GM18907 (cell line): ENCODE data around the gene C2CD4D.
"Not testable (repeated sequence)": the region's sequence is repeated elsewhere in the genome, so short reads cannot be mapped to it uniquely, and the experiment has no call there.

Source experiments
- ATAC-seq: cut with Tn5 transposase; IDR thresholded peaks from one replicate; pipeline ENCODE4 v1.9.1; 2021; ENCODE audit warnings: mild to moderate bottlenecking, moderate library complexity; ENCODE audit not compliant: unreplicated experiment

C2CD4D gene

DNA sequence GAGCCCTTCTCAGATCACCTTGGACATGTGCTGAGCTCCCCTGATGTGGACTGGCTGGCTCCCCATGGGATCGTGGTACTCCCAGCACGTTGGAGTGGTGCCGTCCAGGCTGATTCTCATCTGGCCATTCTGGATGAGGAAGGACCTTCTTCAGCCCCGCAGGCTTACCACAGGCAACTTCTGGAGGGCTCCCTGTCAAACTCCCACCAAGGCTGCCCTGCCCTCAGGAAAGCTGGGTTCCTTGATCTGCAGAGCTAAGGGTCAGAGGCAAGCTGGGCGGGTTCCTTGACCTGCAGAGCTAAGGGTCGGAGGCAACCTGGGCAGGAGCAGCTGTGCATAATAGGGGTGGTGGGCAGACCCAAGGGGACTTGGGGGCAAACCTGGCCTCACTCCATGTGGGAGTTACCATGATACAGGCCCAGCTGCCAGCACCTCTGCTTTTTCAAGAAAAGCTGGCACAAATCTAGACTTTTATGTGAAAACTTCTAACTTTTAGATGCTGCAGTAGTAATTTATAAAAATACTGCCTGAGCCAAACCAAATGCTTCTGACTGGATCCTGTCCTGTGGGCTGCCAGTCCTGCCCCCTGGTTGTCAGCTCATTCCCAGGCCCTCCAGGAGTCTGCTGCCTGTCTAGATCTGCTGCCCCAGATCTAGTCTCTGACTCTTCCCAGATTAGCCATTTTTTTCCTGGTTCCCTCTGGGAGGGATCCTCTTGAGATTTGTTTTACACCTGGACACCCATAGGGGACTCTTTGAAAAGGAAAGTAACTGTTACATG lies 19.5 kb upstream of the C2CD4D start:
- no peak for ATAC-seq

DNA sequence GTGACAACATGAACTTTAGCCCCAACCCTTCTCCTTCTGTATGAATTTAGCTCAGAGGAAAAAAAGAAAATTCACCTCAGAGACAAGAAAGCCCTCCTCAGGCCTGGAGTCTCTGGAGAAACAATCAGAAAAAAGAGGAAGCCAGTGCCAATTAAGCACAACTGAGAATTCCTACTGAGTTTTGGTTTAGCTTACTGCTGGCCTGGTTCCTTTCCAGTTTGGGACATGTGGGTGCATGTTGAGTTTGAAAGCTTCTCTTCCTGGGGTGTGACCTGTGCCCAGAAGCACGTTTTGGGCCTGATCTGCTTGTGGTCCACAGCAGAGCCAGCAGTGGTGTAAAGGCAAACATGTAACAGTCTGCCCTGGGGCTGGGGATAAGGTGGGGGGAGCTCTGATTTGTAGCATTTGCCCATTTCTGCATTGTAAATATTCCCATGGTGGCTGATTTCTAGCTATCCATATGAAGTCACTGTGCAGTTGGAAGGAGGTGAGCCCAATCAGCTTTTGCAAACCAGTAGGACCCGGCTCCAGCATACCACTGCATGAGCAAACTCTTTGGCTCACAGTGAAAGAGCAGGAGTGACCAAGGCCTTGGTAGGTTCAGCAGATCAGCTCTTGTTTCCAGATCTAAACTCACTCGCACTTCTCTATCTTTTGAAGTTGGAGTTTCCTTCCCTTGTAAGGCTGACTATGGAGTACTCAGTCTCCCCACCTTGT lies 18.6 kb upstream of the C2CD4D start:
- ATAC-seq = no peak

DNA sequence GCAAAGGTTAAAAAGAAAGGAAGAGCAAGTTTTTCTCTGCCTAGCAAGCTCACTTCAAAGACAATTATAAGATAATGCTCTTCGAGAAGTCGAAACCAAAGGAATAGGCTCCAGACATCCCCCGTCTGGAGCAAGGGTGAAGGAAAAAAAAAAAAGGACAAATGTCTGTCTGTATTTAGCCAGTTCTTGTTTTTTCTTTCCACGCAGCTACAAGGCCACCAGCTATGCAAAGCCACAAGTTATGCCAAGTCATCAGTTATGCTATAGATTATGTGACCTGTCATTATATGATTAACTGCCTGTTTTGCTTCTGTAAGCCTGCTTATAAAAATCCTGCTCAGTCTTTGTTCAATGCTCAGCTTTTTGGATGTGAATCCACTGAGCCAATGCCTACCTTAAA lies 16.3 kb upstream of the C2CD4D start:
- ATAC-seq = no peak

DNA sequence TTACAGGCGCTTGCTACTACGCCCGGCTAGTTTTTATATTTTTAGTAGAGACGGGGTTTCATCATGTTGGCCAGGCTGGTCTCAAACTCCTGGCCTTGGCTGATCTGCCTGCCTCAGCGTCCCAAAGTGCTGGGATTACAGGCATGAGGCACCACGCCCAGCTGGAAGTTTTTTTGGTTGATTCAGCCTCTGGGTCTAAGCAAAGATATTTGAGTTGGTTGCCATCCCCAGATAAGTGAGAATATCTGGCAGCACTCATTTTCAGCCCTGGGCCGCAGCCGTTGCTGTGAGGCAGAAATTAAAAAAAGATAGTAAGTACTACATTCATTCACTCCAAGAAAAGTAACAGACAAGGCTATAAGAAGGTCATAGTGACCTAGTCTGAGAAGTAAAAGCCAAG lies 15.9 kb upstream of the C2CD4D start:
- not testable (repeated sequence) for ATAC-seq

DNA sequence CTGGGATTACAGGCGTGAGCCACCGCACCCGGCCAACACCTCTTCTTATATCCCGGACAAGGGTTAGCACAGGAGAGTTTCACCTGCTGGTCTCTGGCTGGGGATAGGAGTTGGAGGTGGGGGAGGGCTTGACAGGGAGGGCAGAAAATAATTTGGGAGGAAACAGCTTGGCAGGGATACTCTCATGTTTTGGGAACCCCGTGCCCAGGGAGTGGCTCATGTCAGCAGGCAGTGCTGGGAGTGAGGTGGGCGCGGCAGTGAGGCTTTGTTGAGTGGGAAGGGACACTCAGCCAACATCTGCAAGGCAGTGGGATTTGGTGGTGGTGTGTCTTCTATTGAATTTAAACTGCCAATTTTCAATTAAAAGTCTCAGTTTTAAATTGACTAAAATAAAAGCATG lies 15.0 kb upstream of the C2CD4D start:
- ATAC-seq = no peak

DNA sequence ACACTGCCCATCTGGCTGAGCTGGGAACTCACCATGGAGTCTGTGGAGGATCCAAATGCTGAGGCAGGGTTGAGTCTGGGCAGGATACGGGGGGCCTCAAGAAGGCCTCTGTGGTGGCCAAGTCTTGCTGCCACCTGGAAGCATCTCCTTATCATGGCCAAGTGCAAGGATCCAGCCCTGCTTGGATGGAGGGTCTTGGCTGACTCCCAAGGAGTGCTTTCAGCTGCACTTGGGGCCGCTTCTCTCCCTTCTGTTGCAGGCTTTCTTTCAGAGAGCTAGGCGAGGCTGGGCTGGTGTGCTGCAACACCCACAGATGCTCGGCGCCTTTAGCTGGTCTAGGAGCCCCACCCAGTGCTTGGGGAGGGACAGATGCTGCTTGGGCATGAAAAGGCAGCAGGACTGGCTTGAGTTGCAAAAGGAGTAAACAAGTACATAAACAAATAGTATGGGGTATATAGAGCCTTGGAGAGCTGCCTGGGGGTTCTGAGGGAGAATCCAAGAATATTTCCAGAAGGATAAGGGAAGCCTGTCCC lies 13.9 kb upstream of the C2CD4D start, which contains the start of gene THEM5:
TSS of gene THEM5 (minus strand) at position 302 of the 533 bp plus-strand sequence. CDS start at position 155, 147 bp downstream.
- ATAC-seq = no peak

DNA sequence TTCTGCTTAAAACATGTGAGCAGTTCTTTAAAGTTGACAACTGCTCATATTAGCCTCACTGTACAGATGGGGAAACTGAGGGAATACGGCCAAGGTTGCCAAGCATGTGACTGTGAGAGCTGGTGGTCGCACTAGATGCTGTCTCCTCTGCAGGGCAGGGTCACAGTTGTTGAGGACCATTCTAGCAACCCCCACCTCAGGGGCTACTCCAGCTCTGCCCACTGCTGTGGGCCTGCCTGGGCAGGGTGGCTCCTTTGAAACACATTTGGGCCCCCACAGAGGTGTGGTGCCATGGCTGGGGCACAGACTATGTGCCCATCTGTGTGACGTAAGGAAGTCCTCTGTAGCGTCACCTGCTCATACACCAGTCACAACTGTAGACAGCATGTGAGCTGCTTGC lies 13.1 kb upstream of the C2CD4D start:
- no peak for ATAC-seq

DNA sequence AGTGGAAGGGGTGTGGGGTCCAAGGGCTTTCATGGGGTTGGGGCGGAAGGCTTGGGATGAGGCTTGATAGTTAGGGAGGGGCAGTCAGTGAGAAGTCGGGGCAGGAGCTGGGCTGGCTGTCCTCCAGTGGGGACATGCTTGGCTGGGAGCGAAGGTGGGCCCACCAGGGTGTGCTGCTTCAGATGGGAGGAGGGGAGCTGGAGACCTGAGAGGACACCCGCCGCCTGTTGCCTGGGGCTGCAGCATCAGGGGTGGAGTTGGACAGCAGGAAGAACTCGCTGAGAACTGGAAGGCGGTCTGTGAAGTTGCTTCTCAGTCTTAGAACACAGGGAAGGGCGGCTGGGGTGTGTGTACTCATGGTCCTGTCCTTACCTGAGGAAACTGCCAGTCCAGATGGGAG lies 12.3 kb upstream of the C2CD4D start:
- no peak for ATAC-seq

DNA sequence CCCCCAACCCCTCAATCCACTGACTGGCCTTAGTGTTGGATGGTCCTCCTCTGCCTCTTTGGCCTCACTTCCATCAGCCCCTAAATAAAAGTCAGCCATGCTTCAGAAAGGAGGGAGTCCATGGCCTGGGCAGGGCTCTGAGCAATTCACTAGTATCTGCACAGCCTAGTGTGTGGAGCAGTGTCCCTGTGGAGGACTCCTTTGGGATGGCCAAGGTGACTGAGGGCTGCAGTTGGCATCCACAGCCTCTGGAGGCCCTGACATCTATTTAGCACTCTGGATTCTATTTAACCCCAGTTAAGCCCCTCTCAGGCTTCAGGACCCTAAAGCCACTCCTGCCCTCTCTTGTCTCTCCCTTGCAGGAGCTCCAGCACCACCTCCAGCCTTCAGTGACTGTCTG lies 10.3 kb upstream of the C2CD4D start:
- no peak for ATAC-seq

DNA sequence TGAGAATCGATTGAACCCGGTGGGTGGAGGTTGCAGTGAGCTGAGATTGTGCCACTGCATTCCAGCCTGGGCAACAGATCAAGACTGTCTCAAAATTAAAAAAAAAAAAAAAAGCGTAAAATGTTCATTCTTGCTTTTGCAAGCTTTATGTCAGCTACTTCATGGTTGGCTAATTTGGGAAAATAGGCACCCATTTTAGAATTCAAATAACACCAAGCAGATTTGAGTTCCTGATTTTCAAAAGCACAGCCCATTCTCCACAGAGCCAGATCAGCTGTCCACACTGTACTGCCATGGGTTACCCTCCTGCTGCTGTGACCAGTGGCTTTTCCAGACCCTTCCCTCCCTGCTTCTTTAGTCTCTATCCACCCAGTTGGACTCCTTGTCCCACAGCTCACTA lies 9.5 kb upstream of the C2CD4D start:
- no peak for ATAC-seq

DNA sequence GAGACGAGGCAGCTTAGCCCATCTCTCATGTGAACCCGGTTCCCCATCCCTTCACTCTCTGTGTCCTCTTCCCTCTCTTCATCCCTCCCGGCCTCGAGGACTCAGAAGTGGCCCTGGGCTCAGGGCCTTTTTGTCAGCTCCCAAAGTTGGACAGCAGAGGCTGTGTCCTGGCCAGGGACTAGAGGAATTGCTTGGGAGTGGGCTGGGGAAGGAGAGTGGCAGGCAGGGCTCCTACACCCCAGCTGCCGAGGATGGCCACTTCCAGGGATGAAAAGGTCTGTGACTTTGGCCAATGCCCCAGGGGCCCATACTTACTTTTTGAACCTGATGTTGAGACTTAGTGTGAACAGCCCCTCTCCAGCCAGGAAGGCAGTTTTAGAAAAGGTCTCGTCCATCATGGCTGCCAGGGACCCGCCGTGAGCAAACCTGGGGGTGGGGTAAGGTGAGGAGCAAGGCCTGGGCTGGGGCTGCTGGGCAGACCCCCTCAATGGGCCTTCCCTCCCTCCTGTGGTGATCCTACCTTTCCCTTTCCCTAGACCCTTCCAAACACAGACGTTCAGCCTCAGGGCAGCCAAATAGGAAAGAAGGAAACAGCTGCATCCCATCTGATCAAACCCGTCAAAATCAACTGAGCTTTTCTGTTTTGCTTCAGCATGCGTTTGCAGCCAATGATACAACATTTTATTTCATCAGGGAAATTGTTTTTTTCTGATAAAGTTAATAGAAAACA lies 8.4 kb upstream of the C2CD4D start:
- ATAC-seq = no peak

DNA sequence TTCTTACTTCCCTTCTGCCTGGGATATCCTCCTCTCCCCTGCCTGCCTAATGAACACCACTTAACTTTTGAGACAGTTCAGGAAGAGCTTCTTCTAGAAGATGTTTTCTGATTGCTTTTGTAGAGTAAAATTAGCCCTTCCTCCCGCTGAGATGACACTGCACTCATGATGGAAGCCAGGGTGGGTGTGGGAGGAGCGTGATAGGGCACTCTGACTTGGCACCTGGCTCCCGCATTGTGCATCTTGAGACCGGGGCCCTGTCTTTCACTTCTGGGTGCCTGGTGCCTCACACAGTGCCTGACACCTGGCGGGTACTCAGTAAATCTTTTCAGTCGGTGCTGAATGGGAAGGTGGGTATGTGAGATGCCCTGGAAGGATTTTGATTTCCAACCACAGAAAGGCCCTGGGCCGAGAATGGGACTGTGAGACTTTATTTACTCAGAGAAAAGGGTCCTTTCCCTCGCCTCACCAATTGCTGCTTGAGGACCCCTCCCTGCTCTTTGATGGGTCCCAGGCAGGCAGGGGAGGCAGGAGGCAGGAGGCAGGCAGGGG lies 7.1 kb upstream of the C2CD4D start:
- no peak for ATAC-seq

DNA sequence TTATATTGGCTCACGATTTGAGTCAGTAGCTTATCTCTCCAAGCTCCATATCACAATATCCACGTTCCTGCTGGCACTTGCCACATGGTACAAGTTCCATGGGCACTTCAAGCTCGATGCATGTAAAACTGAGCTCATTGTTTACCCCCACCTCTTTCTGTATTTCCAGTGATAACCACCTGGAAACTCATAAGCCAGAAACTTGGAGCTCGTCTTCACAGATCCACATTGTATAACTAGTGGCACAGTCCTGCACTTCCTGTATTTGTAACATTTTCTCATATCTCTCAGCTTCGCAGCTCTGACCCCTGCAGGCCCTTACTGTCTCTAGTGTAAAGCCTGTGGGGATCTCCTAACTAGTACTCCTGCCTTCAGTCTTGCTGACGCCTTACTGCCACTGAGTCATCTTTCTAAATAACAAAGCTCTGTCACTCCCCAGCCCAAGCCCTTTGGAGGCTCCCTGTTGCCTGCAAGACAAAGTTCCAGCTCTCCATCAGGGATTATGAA lies 6.5 kb upstream of the C2CD4D start:
- no peak for ATAC-seq

DNA sequence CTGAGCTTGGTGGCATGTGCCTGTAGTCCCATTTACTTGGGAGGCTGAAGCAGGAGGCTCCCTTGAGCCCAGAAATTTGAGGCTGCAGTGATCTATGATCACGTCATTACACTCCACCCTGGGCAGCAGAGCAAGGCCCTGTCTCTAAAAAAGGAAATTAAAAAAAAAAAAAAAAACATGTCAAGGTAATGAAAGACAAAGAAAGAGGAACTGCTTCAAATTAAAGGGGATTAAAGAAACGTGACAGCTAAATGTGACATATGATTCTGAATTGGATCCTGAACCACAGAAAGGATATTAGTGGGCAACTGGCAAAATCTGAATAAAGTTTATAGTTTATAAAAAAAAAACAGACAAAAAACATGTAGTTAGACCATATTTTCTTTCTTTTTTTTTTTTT lies 3.8 kb upstream of the C2CD4D start:
- ATAC-seq = no peak

DNA sequence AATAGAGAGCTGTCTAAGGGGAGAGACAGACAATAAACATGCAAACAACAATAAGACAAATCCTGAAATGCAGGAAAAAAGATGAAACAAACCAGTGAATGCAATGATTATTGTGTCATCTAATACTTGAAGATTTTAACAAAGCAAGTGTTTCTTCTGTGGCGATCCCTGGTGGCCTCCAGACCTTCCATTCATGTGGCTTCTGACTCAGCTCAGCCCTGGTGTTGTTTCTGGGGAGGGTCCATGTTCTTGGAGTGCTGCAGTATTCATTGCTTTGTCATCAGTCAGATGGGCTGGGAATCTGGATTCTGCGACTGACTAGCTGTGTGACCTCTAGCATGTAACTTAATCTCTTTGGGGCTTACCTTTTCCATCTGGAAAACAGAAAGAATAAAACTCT lies 1.5 kb upstream of the C2CD4D start:
- no peak for ATAC-seq

DNA sequence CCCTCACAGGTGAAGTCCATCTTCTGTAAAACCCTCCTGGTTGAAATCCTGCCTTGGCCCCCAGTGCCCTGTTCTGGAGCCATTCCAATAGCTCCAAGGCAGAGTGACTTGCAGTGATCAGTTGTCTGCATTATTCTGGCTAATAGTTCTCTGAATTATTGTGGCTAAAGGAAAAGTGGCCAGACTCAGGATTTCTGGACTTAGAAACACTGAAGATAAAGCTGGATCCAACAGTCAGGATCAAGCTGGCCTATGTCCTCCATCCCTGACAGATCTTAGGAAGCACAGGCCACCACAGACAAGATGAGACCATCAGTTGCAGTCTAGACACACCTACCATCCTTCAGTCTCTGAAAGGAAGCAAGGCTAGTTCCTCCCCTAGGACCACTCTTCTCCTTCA lies 801 bp upstream of the C2CD4D start:
- no peak for ATAC-seq

DNA sequence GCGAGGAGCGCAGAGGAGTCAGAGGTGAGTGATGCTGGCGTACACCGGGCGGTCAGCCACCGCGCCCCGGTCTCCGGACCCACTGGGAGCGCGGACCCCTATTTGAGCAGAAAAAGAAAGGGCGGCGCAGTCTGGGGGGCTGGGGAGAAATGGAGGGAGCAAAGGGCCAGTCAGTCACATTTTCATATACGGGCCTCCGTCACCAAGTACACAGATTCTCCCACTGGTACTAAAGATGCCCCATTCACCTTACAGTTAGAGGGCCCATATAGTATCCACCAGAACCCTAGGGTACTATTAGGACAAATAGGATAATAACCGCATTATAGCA lies 573 bp downstream of the C2CD4D start:
- no peak for ATAC-seq

DNA sequence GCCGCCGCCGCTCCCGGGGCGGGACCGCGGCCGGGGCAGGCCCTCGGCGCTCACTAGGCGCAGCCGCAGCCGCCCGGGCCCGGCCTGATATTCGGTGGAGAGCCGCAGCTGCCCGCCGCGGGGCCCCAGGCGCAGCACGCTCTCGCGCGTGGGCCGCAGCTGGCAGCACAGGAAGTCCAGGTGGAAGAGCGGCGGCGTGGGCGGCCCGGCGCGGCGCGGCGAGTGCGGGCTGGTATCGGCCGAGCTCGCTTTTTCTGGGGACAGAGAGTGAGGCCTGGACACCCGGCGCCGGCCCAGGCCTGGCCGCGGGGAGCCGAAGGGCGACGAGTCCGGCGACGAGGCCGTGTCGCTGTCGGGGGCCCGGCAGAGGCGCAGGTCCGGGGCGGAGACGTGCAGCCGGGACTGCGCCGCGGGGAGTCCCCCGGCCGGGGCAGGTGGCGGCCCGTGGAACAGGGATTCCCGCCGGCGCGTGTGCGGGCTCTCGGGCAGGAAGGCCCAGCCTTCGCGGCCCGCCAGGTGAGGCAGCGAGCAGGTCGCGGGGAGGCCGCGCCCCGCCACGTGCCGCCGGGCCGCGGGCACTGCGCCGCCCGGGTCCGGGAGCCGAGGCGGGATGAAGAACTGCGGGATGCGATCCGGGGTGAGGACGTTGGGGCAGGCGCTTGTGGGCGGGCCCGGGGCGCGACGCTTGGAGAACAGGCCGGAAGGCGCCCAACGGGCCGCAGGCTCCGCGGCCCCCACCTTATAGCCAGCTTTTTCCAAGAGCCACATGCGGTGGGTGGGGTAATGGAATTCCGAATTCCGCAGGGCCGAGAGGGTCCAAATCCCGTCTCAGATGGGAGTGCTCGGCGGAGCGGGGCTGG lies 1.2 kb downstream of the C2CD4D start:
- ATAC-seq = no peak

DNA sequence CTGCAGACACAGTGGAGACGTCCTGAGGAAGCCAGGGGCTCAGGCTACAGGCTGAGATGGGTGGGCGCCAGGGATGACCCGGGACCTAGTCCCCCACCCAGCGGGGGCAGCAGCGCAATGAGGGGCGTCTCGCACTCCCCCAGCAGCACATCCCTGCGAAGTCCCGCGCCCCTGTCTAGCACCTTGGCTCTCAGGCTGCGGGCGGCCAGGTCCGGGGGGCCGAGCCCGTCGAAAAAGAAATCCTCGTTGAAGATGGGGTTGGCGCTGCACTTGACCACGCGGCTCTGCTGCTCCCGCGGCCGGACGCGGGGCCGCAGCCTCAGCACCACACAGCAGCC lies 1.8 kb downstream of the C2CD4D start:
- no peak for ATAC-seq

DNA sequence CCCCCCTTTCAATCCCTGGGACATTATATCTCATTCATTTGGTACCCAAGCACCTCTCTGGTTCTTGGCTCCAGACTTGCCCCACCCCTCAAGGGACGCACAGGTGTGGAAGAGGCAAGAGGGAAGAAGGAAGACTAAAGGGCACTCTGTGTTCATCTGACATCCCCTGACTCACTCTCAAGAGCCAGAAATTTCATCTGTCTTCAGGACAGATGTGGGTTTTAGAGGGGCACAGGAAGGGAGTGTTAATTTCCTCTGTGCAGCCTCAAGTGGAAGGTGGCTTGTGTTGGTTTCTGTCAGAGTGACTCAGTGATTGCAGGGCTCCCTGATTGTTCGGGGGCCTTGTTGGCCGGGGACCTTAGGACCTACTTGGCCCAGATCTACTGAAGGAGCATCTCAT lies 2.4 kb downstream of the C2CD4D start:
- ATAC-seq = no peak
